DMS79 treated with DMSO at 0.1 percent for 48 hours (cell line): ENCODE results near the gene APOM.

Source experiments
- DNase-seq: peaks from one replicate; lab custom pipeline; 2025; lab: John Stamatoyannopoulos, UW

The APOM gene

GRCh38 chr6:31705931-31706330 is 50.2 kb downstream of the APOM start:
- no peak for DNase-seq

DNA sequence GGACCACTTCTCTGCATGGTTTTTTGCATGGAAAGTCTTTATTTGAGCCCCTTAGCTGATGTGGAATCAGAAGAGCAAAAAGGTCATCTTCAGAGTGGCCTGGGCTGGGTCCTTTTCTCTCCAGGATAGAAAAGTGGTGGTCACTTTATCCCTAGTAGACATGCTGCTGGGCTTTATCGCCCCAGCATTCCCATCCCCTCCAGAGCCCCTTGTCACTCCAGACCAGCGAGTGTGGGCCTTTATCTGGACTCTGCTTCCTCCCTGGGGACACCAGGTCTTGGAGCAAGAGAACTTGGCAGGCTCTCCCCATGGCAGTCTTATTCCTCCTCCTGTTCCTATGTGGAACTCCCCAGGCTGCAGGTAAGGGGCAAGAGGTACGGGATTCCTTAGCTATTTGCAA is 50.9 kb downstream of the APOM start, which contains the start of gene LY6G6F:
Gene LY6G6F (plus strand): TSS at position 268 of the 400 bp plus-strand sequence. CDS start 41 bp downstream, at position 309.
- DNase-seq = no peak

DNA sequence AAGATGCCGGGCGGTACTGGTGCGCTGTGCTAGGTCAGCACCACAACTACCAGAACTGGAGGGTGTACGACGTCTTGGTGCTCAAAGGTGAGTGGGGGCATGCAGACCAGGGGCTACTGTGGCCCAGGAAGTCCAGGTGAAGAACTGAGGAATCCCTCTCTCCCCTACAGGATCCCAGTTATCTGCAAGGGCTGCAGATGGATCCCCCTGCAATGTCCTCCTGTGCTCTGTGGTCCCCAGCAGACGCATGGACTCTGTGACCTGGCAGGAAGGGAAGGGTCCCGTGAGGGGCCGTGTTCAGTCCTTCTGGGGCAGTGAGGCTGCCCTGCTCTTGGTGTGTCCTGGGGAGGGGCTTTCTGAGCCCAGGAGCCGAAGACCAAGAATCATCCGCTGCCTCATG is 52.0 kb downstream of the APOM start:
- DNase-seq = no peak
